ENCODE results near the gene ULK4. TPM values are rescaled to one million over a fixed set of nuclear protein-coding genes. Genes with fewer than 3 reads are reported as not detected.
"Not testable (repeated sequence)": the region's sequence is repeated elsewhere in the genome, so short reads cannot be mapped to it uniquely, and the experiment has no call there.

The ULK4 gene
- total RNA-seq, 2 donors from 2014 or later, result 11.1 to 17.9 TPM

- Mint-ChIP-seq H3K36me3 (ENCODE audit: low read depth) (peaks cover 2% of the 10 kb centered on the region), H3K9me3 (no peaks in the 10 kb centered on the region), H3K4me3 (no peak overlapping the region), H3K27me3 (ENCODE audit: insufficient read depth) (no peaks in the 10 kb centered on the region), H3K27ac (no peak overlapping the region), H3K4me1 (peaks cover 12% of the 10 kb centered on the region)
- H3K9ac ChIP-seq (ENCODE audit: extremely low read depth, low read length, poor library complexity, severe bottlenecking), result no peak overlapping the region
- 88 to 93% methylated on average over 4 to 7 of the region's 7 CpGs for WGBS, 2 experiments (ENCODE audit: insufficient coverage in 1 of 2, insufficient read length in 1 of 2)
- no peak for DNase-seq
- H3K36me3 ChIP-seq (ENCODE audit: control insufficient read depth, insufficient read depth, low read length), result no peaks in the 10 kb centered on the region
- H3K27me3 ChIP-seq (ENCODE audit: control insufficient read depth, insufficient read depth, low read length, poor library complexity, severe bottlenecking), result no peaks in the 10 kb centered on the region
- no peak overlapping the region for H3K27ac ChIP-seq (ENCODE audit: low read depth, low read length)
- peak; percentile 31 for TF ChIP-seq CTCF (conservative IDR thresholded peaks at IDR 0.05)
- H3K4me3 ChIP-seq (ENCODE audit: low read length), result no peak overlapping the region
- H3K4me1 ChIP-seq (ENCODE audit: control insufficient read depth, insufficient read depth, low read length), result peaks cover 8% of the 10 kb centered on the region
- no peaks in the 10 kb centered on the region for H3K9me3 ChIP-seq (ENCODE audit: control insufficient read depth, low read length)
These were observed 169.1 kb downstream of the ULK4 start for GRCh38 chr3:41792806-41793205.

- H3K27ac Mint-ChIP-seq, result no peak overlapping the region
- TF ChIP-seq CTCF (conservative IDR thresholded peaks at IDR 0.05), result no peak
- H3K27ac ChIP-seq (ENCODE audit: low read depth, low read length), result no peak overlapping the region
- no peaks in the 10 kb centered on the region for H3K27me3 ChIP-seq (ENCODE audit: control insufficient read depth, insufficient read depth, low read length, poor library complexity, severe bottlenecking)
- H3K4me1 ChIP-seq (ENCODE audit: control insufficient read depth, insufficient read depth, low read length), result no peaks in the 10 kb centered on the region
- no peak for DNase-seq
- H3K27me3 Mint-ChIP-seq (ENCODE audit: insufficient read depth), result no peaks in the 10 kb centered on the region
- no peak overlapping the region for H3K9ac ChIP-seq (ENCODE audit: extremely low read depth, low read length, poor library complexity, severe bottlenecking)
- H3K9me3 Mint-ChIP-seq, result no peaks in the 10 kb centered on the region
- no peak overlapping the region for H3K4me3 Mint-ChIP-seq
- no peaks in the 10 kb centered on the region for H3K36me3 ChIP-seq (ENCODE audit: control insufficient read depth, insufficient read depth, low read length)
- H3K36me3 Mint-ChIP-seq (ENCODE audit: low read depth), result no peaks in the 10 kb centered on the region
- 84 to 100% methylated on average over 2 of the region's 2 CpGs for WGBS, 2 experiments (ENCODE audit: insufficient coverage in 1 of 2, insufficient read length in 1 of 2)
- no peaks in the 10 kb centered on the region for H3K4me1 Mint-ChIP-seq
- H3K9me3 ChIP-seq (ENCODE audit: control insufficient read depth, low read length), result no peaks in the 10 kb centered on the region
- no peak overlapping the region for H3K4me3 ChIP-seq (ENCODE audit: low read length)
These were observed 192.8 kb downstream of the ULK4 start for GRCh38 chr3:41769106-41769505.

- no peak for TF ChIP-seq CTCF (conservative IDR thresholded peaks at IDR 0.05)
- H3K9ac ChIP-seq (ENCODE audit: extremely low read depth, low read length, poor library complexity, severe bottlenecking), result no peak overlapping the region
- no peaks in the 10 kb centered on the region for H3K9me3 Mint-ChIP-seq
- H3K36me3 ChIP-seq (ENCODE audit: control insufficient read depth, insufficient read depth, low read length), result no peaks in the 10 kb centered on the region
- no peaks in the 10 kb centered on the region for H3K27me3 ChIP-seq (ENCODE audit: control insufficient read depth, insufficient read depth, low read length, poor library complexity, severe bottlenecking)
- no peaks in the 10 kb centered on the region for H3K36me3 Mint-ChIP-seq (ENCODE audit: low read depth)
- no peak overlapping the region for H3K27ac Mint-ChIP-seq
- H3K4me3 Mint-ChIP-seq, result no peak overlapping the region
- DNase-seq, result no peak
- H3K9me3 ChIP-seq (ENCODE audit: control insufficient read depth, low read length), result peaks cover 5% of the 10 kb centered on the region
- no peaks in the 10 kb centered on the region for H3K4me1 ChIP-seq (ENCODE audit: control insufficient read depth, insufficient read depth, low read length)
- 100% methylated on average over 1 of the region's 1 CpG; no CpG with 5 or more reads in 1 of the 2 experiments for WGBS, 2 experiments (ENCODE audit: insufficient coverage in 1 of 2, insufficient read length in 1 of 2)
- H3K4me1 Mint-ChIP-seq, result no peaks in the 10 kb centered on the region
- H3K4me3 ChIP-seq (ENCODE audit: low read length), result no peak overlapping the region
- no peaks in the 10 kb centered on the region for H3K27me3 Mint-ChIP-seq (ENCODE audit: insufficient read depth)
- no peak overlapping the region for H3K27ac ChIP-seq (ENCODE audit: low read depth, low read length)
These were observed 193.5 kb downstream of the ULK4 start for GRCh38 chr3:41768363-41768762.

- DNase-seq; H3K36me3 Mint-ChIP-seq (ENCODE audit: low read depth); H3K4me3 Mint-ChIP-seq; H3K9me3 ChIP-seq (ENCODE audit: control insufficient read depth, low read length); H3K27ac Mint-ChIP-seq; H3K27ac ChIP-seq (ENCODE audit: low read depth, low read length); H3K9me3 Mint-ChIP-seq; H3K27me3 Mint-ChIP-seq (ENCODE audit: insufficient read depth); H3K4me3 ChIP-seq (ENCODE audit: low read length); H3K4me1 Mint-ChIP-seq; H3K4me1 ChIP-seq (ENCODE audit: control insufficient read depth, insufficient read depth, low read length); H3K36me3 ChIP-seq (ENCODE audit: control insufficient read depth, insufficient read depth, low read length); H3K27me3 ChIP-seq (ENCODE audit: control insufficient read depth, insufficient read depth, low read length, poor library complexity, severe bottlenecking); H3K9ac ChIP-seq (ENCODE audit: extremely low read depth, low read length, poor library complexity, severe bottlenecking): not testable (repeated sequence)
- WGBS, 2 experiments (ENCODE audit: insufficient coverage in 1 of 2, insufficient read length in 1 of 2), result 86 to 91% methylated on average over 3 to 6 of the region's 7 CpGs
These were observed 199.0 kb downstream of the ULK4 start for GRCh38 chr3:41762867-41763266.

All from endodermal cell (in vitro differentiated cells).